ENCODE data around the gene RAI14. TPM values are rescaled to one million over a fixed set of nuclear protein-coding genes. Genes with fewer than 3 reads are reported as not detected.

RAI14 gene
- total RNA-seq, 2 donors from 2014 or later: 25.7 to 27.5 TPM

DNA sequence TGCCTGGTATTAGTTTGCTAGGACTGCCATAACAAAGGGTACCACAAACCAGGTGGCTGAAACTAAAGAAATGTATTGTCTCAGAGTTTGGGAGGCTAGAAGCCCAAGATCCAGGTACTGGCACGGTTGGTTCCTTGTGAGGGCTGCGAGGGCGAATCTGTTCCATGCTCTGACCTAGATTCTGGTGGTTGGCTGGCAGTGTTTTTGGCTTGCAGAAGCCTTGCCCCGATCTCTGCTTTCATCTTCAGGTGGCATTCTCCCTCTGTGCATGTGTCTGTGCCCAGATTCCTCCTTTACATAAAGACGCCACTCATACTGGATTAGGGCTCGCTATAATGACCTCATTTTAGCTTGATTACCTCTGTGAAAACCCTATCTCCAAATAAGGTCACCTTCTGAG is 36.7 kb downstream of the RAI14 start:
- intact Hi-C loops (cut with DNase I): no loop called here

DNA sequence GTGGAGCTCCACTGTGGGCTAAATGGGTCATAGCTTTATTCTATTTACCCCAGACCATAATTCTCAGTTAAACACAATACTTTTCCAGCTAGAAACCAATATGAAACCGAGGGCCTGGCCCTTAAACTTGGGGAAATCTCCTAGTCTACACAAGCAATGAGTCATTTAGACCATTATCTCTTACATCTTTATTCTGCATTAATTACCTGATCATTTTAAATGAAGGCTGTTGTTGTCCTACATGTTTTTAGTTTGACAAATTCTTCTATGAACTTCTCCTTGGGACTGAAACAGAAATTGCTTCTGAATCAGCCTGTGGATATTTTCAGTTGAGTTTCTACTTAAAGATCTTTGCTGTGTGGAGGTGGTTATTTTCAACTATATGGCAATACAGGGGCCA is 37.9 kb downstream of the RAI14 start:
- no peak for TF ChIP-seq POLR2A (IDR thresholded peaks at IDR 0.05)
- TF ChIP-seq, protein P1, sequence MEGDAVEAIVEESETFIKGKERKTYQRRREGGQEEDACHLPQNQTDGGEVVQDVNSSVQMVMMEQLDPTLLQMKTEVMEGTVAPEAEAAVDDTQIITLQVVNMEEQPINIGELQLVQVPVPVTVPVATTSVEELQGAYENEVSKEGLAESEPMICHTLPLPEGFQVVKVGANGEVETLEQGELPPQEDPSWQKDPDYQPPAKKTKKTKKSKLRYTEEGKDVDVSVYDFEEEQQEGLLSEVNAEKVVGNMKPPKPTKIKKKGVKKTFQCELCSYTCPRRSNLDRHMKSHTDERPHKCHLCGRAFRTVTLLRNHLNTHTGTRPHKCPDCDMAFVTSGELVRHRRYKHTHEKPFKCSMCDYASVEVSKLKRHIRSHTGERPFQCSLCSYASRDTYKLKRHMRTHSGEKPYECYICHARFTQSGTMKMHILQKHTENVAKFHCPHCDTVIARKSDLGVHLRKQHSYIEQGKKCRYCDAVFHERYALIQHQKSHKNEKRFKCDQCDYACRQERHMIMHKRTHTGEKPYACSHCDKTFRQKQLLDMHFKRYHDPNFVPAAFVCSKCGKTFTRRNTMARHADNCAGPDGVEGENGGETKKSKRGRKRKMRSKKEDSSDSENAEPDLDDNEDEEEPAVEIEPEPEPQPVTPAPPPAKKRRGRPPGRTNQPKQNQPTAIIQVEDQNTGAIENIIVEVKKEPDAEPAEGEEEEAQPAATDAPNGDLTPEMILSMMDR (IDR thresholded peaks at IDR 0.05): no peak
- DNase-seq (no peak), ATAC-seq (no peak)
- intact Hi-C loops (cut with DNase I): no loop called here
- no peak overlapping the region for H3K4me3 ChIP-seq
- no peaks in the 10 kb centered on the region for H3K27me3 ChIP-seq
- H3K9me3 ChIP-seq: no peaks in the 10 kb centered on the region
- 78 to 91% methylated on average over 1 of the region's 1 CpG for WGBS, 2 donors
- H3K27ac ChIP-seq: no peak overlapping the region
- no peaks in the 10 kb centered on the region for H3K36me3 ChIP-seq (replicated peaks in 1 of 2; ENCODE audit: insufficient read depth in 1 of 2, low read depth in 2 of 2)
- H3K4me1 ChIP-seq: peaks cover under 1% of the 10 kb centered on the region

More for the DNA sequence above, 36.7 kb downstream of the RAI14 start:
- TF ChIP-seq POLR2A (IDR thresholded peaks at IDR 0.05): no peak
- TF ChIP-seq, protein P1 (IDR thresholded peaks at IDR 0.05): no peak
- Histone ChIP-seq H3K4me1 (peaks cover 7% of the 10 kb centered on the region), H3K27ac (no peak overlapping the region), H3K4me3 (no peak overlapping the region), H3K9me3 (no peaks in the 10 kb centered on the region), H3K27me3 (no peaks in the 10 kb centered on the region), H3K36me3 (replicated peaks in 1 of 2; ENCODE audit: insufficient read depth in 1 of 2, low read depth in 2 of 2) (no peaks in the 10 kb centered on the region)
- WGBS, 2 donors: 95 to 97% methylated on average over 6 of the region's 6 CpGs
- ATAC-seq (no peak), DNase-seq (no peak)

DNA sequence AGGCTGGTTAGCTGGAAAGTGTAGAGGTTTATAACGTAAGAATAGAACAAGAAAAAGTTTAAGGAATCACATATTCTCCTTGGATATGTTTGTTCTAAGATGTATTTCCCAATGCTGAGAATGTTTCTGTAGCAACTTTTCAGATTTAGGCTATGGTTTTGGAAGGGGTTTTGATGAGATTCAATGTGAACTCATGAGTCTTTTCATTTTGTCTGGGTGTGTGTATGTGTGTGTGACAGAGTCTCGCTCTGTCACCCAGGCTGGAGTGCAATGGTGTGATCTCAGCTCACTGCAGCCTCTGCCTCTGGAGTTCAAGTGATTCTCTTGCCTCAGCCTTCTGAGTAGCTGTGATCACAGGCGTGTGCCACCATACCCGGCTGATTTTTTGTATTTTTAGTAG is 38.6 kb downstream of the RAI14 start:
- no peak for DNase-seq
- WGBS, 2 donors: 91 to 92% methylated on average over 4 of the region's 4 CpGs
- Histone ChIP-seq H3K9me3 (no peaks in the 10 kb centered on the region), H3K27me3 (no peaks in the 10 kb centered on the region), H3K4me1 (peaks cover 7% of the 10 kb centered on the region), H3K4me3 (no peak overlapping the region), H3K27ac (no peak overlapping the region), H3K36me3 (replicated peaks in 1 of 2; ENCODE audit: insufficient read depth in 1 of 2, low read depth in 2 of 2) (no peaks in the 10 kb centered on the region)
- TF ChIP-seq, protein P1 (IDR thresholded peaks at IDR 0.05): no peak
- TF ChIP-seq POLR2A (IDR thresholded peaks at IDR 0.05): no peak
- no peak for ATAC-seq
- intact Hi-C loops (cut with DNase I): no loop called here

DNA sequence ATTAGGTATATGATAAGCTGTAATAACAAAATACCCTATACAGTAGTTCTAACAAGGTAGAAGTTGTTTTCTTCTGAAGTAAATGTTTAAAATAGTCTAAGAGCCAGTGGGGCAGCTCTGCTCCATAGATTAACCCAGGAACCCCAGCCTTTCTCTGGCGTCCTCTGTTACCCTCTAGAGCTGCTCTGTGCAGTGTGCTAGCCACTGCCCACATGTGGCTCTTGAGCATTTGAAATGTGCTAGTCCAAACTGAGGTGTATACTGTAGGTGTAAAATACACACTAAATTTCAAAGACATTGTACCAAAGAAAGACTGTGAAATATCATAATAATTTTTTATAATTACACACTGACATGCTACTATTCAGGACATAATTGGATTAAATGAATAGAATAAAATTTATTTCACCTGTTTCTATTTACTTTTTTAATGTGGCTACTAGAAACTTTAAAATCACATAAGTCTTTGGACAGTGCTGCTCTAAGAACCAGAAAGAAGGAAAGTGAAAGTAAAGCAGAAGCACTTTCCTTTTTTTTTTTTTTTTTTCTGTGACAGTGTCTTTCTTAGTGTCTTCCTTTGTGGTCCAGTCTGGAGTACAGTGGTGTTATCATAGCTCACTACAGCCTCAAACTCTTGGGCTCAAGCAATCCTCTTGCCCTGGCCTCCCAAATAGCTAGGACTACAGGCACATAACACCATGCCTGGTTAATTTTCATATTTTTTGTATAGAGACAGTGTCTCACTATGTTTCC is 39.3 kb downstream of the RAI14 start:
- intact Hi-C loops (cut with DNase I): no loop called here
- H3K4me1 ChIP-seq: peaks cover 14% of the 10 kb centered on the region
- ATAC-seq: no peak
- TF ChIP-seq, protein P1 (IDR thresholded peaks at IDR 0.05): no peak
- no peak for TF ChIP-seq POLR2A (IDR thresholded peaks at IDR 0.05)
- no peaks in the 10 kb centered on the region for H3K36me3 ChIP-seq (replicated peaks in 1 of 2; ENCODE audit: insufficient read depth in 1 of 2, low read depth in 2 of 2)
- no peak overlapping the region for H3K27ac ChIP-seq
- no peaks in the 10 kb centered on the region for H3K9me3 ChIP-seq
- H3K27me3 ChIP-seq: no peaks in the 10 kb centered on the region
- 88 to 100% methylated on average over 1 of the region's 1 CpG for WGBS, 2 donors
- H3K4me3 ChIP-seq: no peak overlapping the region
- DNase-seq: no peak

Measured in body of pancreas (tissue), 4 donors.